Keratinocyte (primary cell): ENCODE measurements around the gene SLC9A2. TPM values are rescaled to one million over a fixed set of nuclear protein-coding genes. Genes with fewer than 3 reads are reported as not detected.

ENCODE experiments used
- DNase-seq: peaks from one replicate; pipeline ENCODE4 v3.0.0-alpha.2; 2011; ENCODE audit warnings: low read depth, missing footprints, low spot score
- FAIRE-seq: peaks from 2 replicates; lab custom pipeline; 2011; peaks lifted over from hg19 to GRCh38; lab: Jason Lieb, UNC
- H2AFZ ChIP-seq: 2 replicates; pipeline ENCODE4 v1.6.0; 2012; ENCODE audit warnings: low read length, control low read depth, inconsistent platforms; ENCODE audit not compliant: control insufficient read depth
- H3K27ac ChIP-seq: 2 replicates; pipeline ENCODE4 v1.5.1; 2011; ENCODE audit warnings: low read length; ENCODE audit not compliant: control insufficient read depth, insufficient read depth
- H3K27me3 ChIP-seq: 3 replicates; pipeline ENCODE4 v1.6.0; 2011; ENCODE audit warnings: low read length; ENCODE audit not compliant: control insufficient read depth, insufficient read depth; ENCODE audit errors: extremely low read depth
- H3K36me3 ChIP-seq, 2 experiments: 2 replicates in 1 of 2; 3 replicates in 1 of 2; pipeline ENCODE4 v1.5.1; 2011; ENCODE audit warnings: low read length in 2 of 2, mild to moderate bottlenecking in 1 of 2; ENCODE audit not compliant: control insufficient read depth in 2 of 2, insufficient read depth in 2 of 2; ENCODE audit errors: extremely low read depth in 1 of 2
- H3K4me1 ChIP-seq: 3 replicates; pipeline ENCODE4 v1.5.1; 2011; ENCODE audit warnings: low read length; ENCODE audit not compliant: control insufficient read depth, insufficient read depth; ENCODE audit errors: extremely low read depth
- H3K4me2 ChIP-seq: 3 replicates; pipeline ENCODE4 v1.6.0; 2011; ENCODE audit warnings: low read depth, low read length; ENCODE audit not compliant: control insufficient read depth, insufficient read depth; ENCODE audit errors: extremely low read depth
- H3K4me3 ChIP-seq, 3 experiments: fragments of 200-600 bp in 1 of 3; sonication (generic) in 1 of 3; 2 replicates in 2 of 3; 3 replicates in 1 of 3; pipeline ENCODE4 v1.5.1; 2011 to 2016; ENCODE audit warnings: low read length in 3 of 3, mild to moderate bottlenecking in 3 of 3, control low read depth in 2 of 3, inconsistent platforms in 1 of 3, low read depth in 1 of 3, mixed read lengths in 1 of 3, mixed run types in 1 of 3, moderate library complexity in 1 of 3; ENCODE audit not compliant: control insufficient read depth in 2 of 3, insufficient read depth in 2 of 3; ENCODE audit errors: extremely low read depth in 1 of 3
- H3K79me2 ChIP-seq: 2 replicates; pipeline ENCODE4 v1.6.0; 2012; ENCODE audit warnings: low read length; ENCODE audit not compliant: control insufficient read depth, insufficient read depth
- H3K9ac ChIP-seq: 3 replicates; pipeline ENCODE4 v1.6.0; 2011; ENCODE audit warnings: low read length; ENCODE audit not compliant: control insufficient read depth, insufficient read depth; ENCODE audit errors: extremely low read depth
- H3K9me1 ChIP-seq: 3 replicates; pipeline ENCODE4 v1.6.0; 2011; ENCODE audit warnings: low read length; ENCODE audit not compliant: control insufficient read depth, insufficient read depth; ENCODE audit errors: extremely low read depth
- H3K9me3 ChIP-seq: 2 replicates; pipeline ENCODE4 v1.5.1; 2012; ENCODE audit warnings: low read depth, low read length; ENCODE audit not compliant: control insufficient read depth
- H4K20me1 ChIP-seq: 3 replicates; pipeline ENCODE4 v1.6.0; 2011; ENCODE audit warnings: low read length; ENCODE audit not compliant: control insufficient read depth, insufficient read depth; ENCODE audit errors: extremely low read depth
- EZH2 ChIP-seq: IDR thresholded peaks from one replicate; pipeline ENCODE4 v1.6.1; 2012; ENCODE audit warnings: inconsistent platforms, mild to moderate bottlenecking, low read length, moderate library complexity
- dilution Hi-C: fragments of 300-500 bp; cut with MboI; formaldehyde crosslinking; loops from one replicate; pipeline ENCODE4 v1.7.0; 2020; ENCODE audit warnings: low sequenced_read_pairs; ENCODE audit not compliant: extremely low pct_ligation_motif_present
- polyA plus RNA-seq, 5 experiments: library from polyadenylated mRNA; depleted of rRNA in 3 of 5; stranded (reverse) in 3 of 5; stranded (forward) in 1 of 5; unstranded in 1 of 5; fragments of >200 nt; gene quantifications; 1 replicate in 1 of 5; 2 replicates in 3 of 5; 3 replicates in 1 of 5; pipeline versions ENCODE4 v1.2.1 to v1.2.3, GENCODE V29; 2011 to 2012; ENCODE audit warnings: missing spikeins in 2 of 5, low read depth in 1 of 5, low replicate concordance in 1 of 5
- TF ChIP-seq, protein P1 (sequence below), 3 experiments: IDR thresholded peaks in 1 of 3; conservative IDR thresholded peaks in 1 of 3; optimal IDR thresholded peaks in 1 of 3; 2 replicates in 2 of 3; 3 replicates in 1 of 3; pipeline versions ENCODE3 to v1.5.1; 2011; ENCODE audit warnings: low read length in 3 of 3, mild to moderate bottlenecking in 3 of 3, moderate library complexity in 2 of 3, control low read depth in 1 of 3, inconsistent platforms in 1 of 3; ENCODE audit not compliant: insufficient read depth in 2 of 3; ENCODE audit errors: extremely low read depth in 1 of 3

SLC9A2 gene
- polyA plus RNA-seq, 1 donor (not counting 4 experiments of a cell fraction or from before 2014, with no cell fraction given), result 0.13 TPM

GRCh38 chr2:102601730-102602129 is 17.6 kb upstream of the SLC9A2 start:
- Histone ChIP-seq H4K20me1 (no peaks in the 10 kb centered on the region), H3K79me2 (no peaks in the 10 kb centered on the region), H3K4me1 (peaks cover 2% of the 10 kb centered on the region), H3K4me2 (no peak overlapping the region), H3K27ac (no peak overlapping the region), H3K36me3 (no peaks in the 10 kb centered on the region), H3K9me3 (no peaks in the 10 kb centered on the region), H3K9me1 (no peaks in the 10 kb centered on the region), H2AFZ (no peak overlapping the region), H3K27me3 (peaks cover 4% of the 10 kb centered on the region), H3K9ac (no peak overlapping the region), H3K4me3 (no peak overlapping the region)
- FAIRE-seq, result no peak
- TF ChIP-seq, protein P1, sequence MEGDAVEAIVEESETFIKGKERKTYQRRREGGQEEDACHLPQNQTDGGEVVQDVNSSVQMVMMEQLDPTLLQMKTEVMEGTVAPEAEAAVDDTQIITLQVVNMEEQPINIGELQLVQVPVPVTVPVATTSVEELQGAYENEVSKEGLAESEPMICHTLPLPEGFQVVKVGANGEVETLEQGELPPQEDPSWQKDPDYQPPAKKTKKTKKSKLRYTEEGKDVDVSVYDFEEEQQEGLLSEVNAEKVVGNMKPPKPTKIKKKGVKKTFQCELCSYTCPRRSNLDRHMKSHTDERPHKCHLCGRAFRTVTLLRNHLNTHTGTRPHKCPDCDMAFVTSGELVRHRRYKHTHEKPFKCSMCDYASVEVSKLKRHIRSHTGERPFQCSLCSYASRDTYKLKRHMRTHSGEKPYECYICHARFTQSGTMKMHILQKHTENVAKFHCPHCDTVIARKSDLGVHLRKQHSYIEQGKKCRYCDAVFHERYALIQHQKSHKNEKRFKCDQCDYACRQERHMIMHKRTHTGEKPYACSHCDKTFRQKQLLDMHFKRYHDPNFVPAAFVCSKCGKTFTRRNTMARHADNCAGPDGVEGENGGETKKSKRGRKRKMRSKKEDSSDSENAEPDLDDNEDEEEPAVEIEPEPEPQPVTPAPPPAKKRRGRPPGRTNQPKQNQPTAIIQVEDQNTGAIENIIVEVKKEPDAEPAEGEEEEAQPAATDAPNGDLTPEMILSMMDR (optimal IDR thresholded peaks at IDR 0.05 in 1 of 3, IDR thresholded peaks at IDR 0.05 in 1 of 3, conservative IDR thresholded peaks at IDR 0.05 in 1 of 3; ENCODE audit: extremely low read depth in 1 of 3, insufficient read depth in 2 of 3, low read length in 3 of 3), result no peak
- TF ChIP-seq EZH2, result no peak
- DNase-seq, result no peak
- dilution Hi-C loops, result no loop called here

DNA sequence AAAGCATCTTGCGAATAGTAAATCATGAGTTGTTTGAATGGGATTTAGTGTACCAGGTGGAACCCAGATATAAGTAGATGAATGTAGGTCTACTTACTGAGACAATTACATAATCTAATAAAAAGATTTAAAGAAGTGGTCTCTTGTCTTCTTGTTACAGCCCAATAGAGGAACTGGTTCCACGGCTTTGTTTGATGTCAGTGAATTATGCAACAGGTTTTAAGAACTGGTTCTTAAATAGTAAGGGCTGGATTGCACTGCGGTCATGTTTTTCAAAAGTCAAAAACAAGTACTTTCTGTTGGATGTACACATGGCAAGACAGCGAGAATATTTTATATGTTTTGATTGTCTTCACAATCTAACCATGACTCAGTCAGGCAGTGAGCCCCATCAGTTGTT is 15.4 kb upstream of the SLC9A2 start:
- no peaks in the 10 kb centered on the region for H3K9me1 ChIP-seq
- peaks cover 2% of the 10 kb centered on the region for H3K4me1 ChIP-seq
- H3K9ac ChIP-seq, result no peak overlapping the region
- H3K4me2 ChIP-seq, result no peak overlapping the region
- no peak overlapping the region for H3K4me3 ChIP-seq
- DNase-seq (no peak), FAIRE-seq (no peak)
- H3K79me2 ChIP-seq, result no peaks in the 10 kb centered on the region
- H3K27ac ChIP-seq, result no peak overlapping the region
- dilution Hi-C loops, result no loop called here
- H3K36me3 ChIP-seq, result no peaks in the 10 kb centered on the region
- no peak overlapping the region for H2AFZ ChIP-seq
- H4K20me1 ChIP-seq, result no peaks in the 10 kb centered on the region
- no peaks in the 10 kb centered on the region for H3K9me3 ChIP-seq
- peaks cover 4% of the 10 kb centered on the region for H3K27me3 ChIP-seq
- TF ChIP-seq EZH2, result no peak
- TF ChIP-seq, protein P1 (optimal IDR thresholded peaks at IDR 0.05 in 1 of 3, IDR thresholded peaks at IDR 0.05 in 1 of 3, conservative IDR thresholded peaks at IDR 0.05 in 1 of 3; ENCODE audit: extremely low read depth in 1 of 3, insufficient read depth in 2 of 3, low read length in 3 of 3), result no peak
